ENCODE data around the gene LASP1NB.
A peak's percentile ranks its signal among the peaks of the same experiment; 100 is the strongest.
"Not testable (repeated sequence)": the region's sequence is repeated elsewhere in the genome, so short reads cannot be mapped to it uniquely, and the experiment has no call there.

Gene LASP1NB

GRCh38 chr17:38914741-38915638 is 10.4 kb upstream of the LASP1NB start:
- DNase-seq (ENCODE audit: low read depth): no peak
- H3K4me3 ChIP-seq (ENCODE audit: low read depth, low read length): no peak overlapping the region

DNA sequence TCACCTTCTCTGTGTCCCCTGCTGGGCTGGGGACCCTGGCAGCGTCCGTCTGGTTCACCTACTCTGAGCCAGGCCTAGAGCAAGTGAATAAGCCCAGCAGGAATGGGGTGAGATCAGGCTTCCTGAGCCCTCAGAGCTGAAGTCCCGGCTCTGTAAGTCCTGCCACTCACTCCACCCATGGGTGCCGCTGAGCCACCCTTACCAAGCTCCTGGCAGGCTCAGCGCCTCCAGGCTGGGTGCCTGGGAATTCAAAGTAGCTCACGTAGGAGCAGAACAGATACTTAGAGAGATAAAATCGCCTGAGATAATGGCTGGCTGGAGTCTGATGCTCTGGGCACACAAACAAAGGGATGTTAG is 9.8 kb upstream of the LASP1NB start:
- no peak for DNase-seq (ENCODE audit: low read depth)

GRCh38 chr17:38916771-38917170 is 8.6 kb upstream of the LASP1NB start:
- no peak for DNase-seq (ENCODE audit: low read depth)
- no peak overlapping the region for H3K4me3 ChIP-seq (ENCODE audit: low read depth, low read length)

More for the DNA sequence above, 9.8 kb upstream of the LASP1NB start:
- no peak overlapping the region for H3K4me3 ChIP-seq (ENCODE audit: low read depth, low read length)

DNA sequence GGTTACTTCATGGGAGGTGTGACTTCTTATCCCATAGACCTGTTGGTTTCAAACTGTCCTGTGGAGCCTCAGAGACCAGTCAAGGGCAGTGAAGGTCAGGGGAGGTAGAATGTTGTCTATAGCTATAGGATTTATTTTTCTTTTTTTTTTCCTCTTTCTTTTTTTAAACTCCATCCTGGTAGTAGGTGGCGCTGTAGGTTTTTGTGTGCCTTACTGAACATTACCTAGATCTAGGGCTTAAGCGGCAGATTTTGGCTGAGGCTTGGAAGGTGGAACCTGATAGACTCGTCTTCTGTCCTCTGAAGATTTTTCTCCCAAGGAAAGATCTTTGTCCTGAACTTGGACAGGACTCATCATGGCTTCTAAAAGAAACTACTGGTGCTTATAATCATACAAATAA is 8.2 kb upstream of the LASP1NB start:
- DNase-seq (ENCODE audit: low read depth): no peak
- H3K4me3 ChIP-seq (ENCODE audit: low read depth, low read length): no peak overlapping the region

DNA sequence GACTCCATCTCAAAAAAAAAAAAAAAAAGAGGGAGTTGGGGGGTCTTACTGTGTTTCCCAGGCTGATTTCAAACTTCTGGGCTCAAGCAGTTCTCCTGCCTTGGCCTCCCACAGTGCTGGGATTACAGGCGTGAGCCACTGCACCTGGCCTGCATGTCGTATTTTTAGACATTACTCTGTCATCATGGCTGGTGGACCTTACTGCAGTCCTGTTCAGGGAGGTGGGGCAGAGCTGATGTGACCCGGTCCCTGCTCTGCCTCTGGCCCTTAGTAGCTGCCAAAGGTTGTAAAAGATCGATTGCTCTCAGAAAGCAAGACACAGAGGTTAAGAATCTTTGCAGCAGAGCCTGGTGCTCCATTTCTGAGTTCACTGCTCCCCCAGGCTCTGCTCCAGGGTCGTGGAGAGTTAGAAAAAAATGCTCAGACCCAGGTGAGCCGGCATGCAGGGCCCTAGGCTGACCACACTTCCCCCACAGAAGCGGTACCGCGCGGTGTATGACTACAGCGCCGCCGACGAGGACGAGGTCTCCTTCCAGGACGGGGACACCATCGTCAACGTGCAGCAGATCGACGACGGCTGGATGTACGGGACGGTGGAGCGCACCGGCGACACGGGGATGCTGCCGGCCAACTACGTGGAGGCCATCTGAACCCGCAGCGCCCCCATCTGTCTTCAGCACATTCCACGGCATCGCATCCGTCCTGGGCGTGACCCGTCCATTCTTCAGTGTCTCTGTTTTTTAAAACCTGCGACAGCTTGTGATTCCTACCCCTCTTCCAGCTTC is 7.1 kb upstream of the LASP1NB start:
- no peak for DNase-seq (ENCODE audit: low read depth)
- no peak overlapping the region for H3K4me3 ChIP-seq (ENCODE audit: low read depth, low read length)

DNA sequence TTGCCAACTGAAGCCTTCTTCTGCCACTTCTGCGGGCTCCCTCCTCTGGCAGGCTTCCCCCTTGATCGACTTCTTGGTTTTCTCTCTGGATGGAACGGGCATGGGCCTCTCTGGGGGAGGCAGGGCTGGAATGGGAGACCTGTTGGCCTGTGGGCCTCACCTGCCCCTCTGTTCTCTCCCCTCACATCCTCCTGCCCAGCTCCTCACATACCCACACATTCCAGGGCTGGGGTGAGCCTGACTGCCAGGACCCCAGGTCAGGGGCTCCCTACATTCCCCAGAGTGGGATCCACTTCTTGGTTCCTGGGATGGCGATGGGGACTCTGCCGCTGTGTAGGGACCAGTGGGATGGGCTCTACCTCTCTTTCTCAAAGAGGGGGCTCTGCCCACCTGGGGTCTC is 6.5 kb upstream of the LASP1NB start:
- H3K4me3 ChIP-seq (ENCODE audit: low read depth, low read length): no peak overlapping the region
- DNase-seq (ENCODE audit: low read depth): no peak

- DNase-seq (ENCODE audit: low read depth): no peak
- H3K4me3 ChIP-seq (ENCODE audit: low read depth, low read length): no peak overlapping the region
Measured at GRCh38 chr17:38919316-38920078, 5.9 kb upstream of the LASP1NB start.

DNA sequence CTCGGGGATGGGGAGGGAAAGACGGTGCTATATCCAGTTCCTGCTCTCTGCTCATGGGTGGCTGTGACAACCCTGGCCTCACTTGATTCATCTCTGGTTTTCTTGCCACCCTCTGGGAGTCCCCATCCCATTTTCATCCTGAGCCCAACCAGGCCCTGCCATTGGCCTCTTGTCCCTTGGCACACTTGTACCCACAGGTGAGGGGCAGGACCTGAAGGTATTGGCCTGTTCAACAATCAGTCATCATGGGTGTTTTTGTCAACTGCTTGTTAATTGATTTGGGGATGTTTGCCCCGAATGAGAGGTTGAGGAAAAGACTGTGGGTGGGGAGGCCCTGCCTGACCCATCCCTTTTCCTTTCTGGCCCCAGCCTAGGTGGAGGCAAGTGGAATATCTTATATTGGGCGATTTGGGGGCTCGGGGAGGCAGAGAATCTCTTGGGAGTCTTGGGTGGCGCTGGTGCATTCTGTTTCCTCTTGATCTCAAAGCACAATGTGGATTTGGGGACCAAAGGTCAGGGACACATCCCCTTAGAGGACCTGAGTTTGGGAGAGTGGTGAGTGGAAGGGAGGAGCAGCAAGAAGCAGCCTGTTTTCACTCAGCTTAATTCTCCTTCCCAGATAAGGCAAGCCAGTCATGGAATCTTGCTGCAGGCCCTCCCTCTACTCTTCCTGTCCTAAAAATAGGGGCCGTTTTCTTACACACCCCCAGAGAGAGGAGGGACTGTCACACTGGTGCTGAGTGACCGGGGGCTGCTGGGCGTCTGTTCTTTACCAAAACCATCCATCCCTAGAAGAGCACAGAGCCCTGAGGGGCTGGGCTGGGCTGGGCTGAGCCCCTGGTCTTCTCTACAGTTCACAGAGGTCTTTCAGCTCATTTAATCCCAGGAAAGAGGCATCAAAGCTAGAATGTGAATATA is 4.8 kb upstream of the LASP1NB start:
- no peak overlapping the region for H3K4me3 ChIP-seq (ENCODE audit: low read depth, low read length)
- no peak for DNase-seq (ENCODE audit: low read depth)

DNA sequence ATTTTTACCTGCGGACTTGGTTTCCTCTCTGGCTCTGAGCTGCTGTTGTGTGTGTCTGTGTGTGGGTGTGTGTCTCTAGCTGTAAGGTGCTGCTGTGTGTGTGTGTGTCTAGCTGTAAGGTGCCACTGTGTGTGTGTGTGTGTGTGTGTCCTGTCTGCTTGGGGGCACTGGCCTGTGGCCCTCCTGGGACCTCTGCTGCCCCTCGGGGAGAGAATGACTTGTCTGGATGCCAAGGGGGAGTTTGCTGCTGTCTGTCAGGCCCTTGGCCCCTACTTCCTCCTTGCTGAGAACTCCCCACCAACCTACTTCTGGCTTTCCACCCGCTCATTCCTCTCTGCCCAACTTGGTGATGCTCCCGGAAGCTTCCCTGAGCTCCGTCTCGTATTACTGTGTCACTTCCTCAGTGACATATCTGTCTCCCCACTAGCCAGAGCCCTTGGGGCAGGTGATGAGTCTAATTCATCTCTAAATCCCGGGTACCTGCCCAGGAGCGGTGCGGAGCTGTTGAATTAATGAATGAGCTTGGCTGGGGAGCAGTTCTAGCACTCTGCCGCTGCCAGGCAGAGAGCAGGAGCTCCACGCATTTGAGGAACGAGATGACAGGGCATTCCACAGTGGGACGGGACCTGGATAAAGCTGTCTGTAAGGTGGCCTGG is 3.5 kb upstream of the LASP1NB start:
- no peak overlapping the region for H3K4me3 ChIP-seq (ENCODE audit: low read depth, low read length)
- no peak for DNase-seq (ENCODE audit: low read depth)

DNA sequence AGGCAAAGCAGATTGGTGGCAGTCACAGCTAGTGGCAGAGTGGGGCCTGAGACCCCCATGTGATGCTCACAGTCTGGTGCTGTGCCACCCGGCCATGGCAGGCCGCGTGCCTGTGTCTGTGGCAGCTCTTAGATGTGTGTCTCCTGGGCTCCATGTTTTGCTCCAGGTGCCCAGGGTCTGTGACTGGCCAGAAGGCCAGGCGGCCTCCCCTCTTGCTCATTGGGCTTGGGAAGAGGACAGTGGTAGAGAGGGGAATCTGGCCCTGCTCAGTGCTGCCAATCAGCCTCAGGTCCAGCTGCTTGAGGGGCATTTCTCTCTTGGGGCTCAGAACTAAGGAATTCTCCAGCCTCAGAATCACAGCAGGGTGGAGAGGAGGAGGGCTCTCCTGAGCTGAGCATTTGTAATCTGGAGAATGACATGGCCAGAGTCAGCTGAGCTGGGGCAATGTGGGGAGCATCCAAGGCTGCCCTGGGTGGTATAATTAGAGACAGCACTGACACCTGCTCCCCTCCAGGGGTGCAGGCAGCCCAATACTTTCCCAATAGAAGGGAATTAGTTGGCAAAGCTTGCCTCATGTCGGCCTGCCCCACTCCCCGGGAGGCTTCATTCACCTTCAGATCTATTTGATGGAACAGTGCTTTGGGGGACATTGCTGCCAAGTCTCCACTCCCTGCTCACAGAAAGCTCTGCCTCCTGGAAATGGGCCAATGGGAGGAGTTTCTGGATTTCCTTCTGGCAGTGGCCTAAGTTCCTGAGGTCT is 2.7 kb upstream of the LASP1NB start:
- DNase-seq (ENCODE audit: low read depth): peak; percentile 44
- no peak overlapping the region for H3K4me3 ChIP-seq (ENCODE audit: low read depth, low read length)

DNA sequence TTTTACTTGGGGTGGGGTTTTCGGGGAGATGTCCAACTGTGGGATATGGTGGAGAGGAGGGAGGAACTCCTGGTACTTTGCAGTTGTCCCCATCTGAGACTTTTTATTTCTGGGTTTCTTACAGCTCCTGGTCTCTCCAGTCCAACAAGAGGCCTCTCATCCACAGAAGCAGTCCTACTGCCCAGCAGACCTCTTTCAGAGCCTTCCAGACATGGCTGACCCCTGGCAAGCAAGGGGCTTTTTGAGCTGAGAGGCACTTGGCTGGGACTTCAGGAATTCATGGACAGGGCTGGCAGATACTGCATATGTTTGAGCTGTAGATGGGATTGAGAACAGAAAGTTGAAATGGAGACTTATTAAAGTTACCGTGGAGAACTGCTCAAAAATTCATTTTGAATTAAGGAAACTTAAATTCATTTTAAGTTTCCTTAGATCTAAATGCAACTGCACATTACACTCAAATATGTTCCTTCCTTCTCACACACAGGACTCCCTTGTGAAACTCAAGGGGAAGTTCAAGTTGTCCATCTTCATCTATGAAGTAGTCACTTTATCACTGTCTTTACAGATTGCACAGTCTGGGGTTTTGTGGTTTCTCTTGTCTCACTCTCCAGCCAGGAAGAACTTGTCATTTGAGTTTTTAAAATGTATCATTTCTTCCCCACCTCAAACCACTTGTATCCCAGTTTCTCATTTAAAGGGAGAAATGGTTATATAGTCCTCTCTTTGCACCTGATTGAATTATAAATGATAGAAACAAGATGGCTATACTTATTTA is 1.1 kb downstream of the LASP1NB start:
- H3K4me3 ChIP-seq (ENCODE audit: low read depth, low read length): no peak overlapping the region
- no peak for DNase-seq (ENCODE audit: low read depth)

DNA sequence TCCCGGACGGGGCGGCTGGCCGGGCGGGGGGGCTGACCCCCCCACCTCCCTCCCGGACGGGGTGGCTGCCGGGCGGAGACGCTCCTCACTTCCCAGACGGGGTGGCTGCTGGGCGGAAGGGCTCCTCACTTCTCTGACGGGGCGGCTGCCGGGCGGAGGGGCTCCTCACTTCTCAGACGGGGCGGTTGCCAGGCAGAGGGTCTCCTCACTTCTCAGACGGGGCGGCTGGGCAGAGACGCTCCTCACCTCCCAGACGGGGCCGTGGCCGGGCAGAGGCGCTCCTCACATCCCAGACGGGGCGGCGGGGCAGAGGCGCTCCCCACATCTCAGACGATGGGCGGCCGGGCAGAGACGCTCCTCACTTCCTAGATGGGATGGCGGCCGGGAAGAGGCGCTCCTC is 5.4 kb downstream of the LASP1NB start:
- not testable (repeated sequence) for DNase-seq (ENCODE audit: low read depth); H3K4me3 ChIP-seq (ENCODE audit: low read depth, low read length)

GRCh38 chr17:38933962-38934361 is 8.5 kb downstream of the LASP1NB start:
- not testable (repeated sequence) for DNase-seq (ENCODE audit: low read depth); H3K4me3 ChIP-seq (ENCODE audit: low read depth, low read length)

DNA sequence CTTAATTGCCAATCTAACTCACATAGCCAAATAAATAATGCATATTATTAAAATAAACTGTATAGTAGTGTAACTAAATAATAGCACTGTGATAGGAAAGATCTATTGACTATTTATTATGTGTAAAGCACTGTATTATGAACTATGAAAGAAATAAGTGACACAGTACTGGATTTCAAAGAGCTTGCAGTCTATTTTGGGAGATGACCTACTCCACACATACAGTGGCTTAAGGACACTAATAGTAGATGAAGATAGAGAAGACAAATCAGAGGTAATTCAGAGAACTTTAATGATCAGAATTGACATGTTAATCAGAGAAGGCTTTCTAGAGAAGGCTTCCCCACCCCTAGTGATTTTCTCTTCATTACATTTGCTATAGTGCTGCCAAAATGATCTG is 14.6 kb downstream of the LASP1NB start:
- DNase-seq (ENCODE audit: low read depth): no peak
- H3K4me3 ChIP-seq (ENCODE audit: low read depth, low read length): no peak overlapping the region

GRCh38 chr17:38940404-38940803 is 15.0 kb downstream of the LASP1NB start:
- H3K4me3 ChIP-seq (ENCODE audit: low read depth, low read length): no peak overlapping the region

GRCh38 chr17:38942696-38943334 is 17.4 kb downstream of the LASP1NB start:
- no peak for DNase-seq (ENCODE audit: low read depth)
- no peak overlapping the region for H3K4me3 ChIP-seq (ENCODE audit: low read depth, low read length)

More at GRCh38 chr17:38940404-38940803, 15.0 kb downstream of the LASP1NB start:
- DNase-seq (ENCODE audit: low read depth): no peak

GRCh38 chr17:38943607-38944006 is 18.2 kb downstream of the LASP1NB start:
- DNase-seq (ENCODE audit: low read depth): no peak
- no peak overlapping the region for H3K4me3 ChIP-seq (ENCODE audit: low read depth, low read length)
